Keratinocyte (primary cell): ENCODE results near the gene CCDC192. TPM values are rescaled to one million over a fixed set of nuclear protein-coding genes. Genes with fewer than 3 reads are reported as not detected.

Source experiments
- DNase-seq: peaks from one replicate; pipeline ENCODE4 v3.0.0-alpha.2; 2011; ENCODE audit warnings: low read depth, missing footprints, low spot score
- FAIRE-seq: peaks from 2 replicates; lab custom pipeline; 2011; peaks lifted over from hg19 to GRCh38; lab: Jason Lieb, UNC
- H2AFZ ChIP-seq: 2 replicates; pipeline ENCODE4 v1.6.0; 2012; ENCODE audit warnings: low read length, control low read depth, inconsistent platforms; ENCODE audit not compliant: control insufficient read depth
- H3K27ac ChIP-seq: 2 replicates; pipeline ENCODE4 v1.5.1; 2011; ENCODE audit warnings: low read length; ENCODE audit not compliant: control insufficient read depth, insufficient read depth
- H3K27me3 ChIP-seq: 3 replicates; pipeline ENCODE4 v1.6.0; 2011; ENCODE audit warnings: low read length; ENCODE audit not compliant: control insufficient read depth, insufficient read depth; ENCODE audit errors: extremely low read depth
- H3K36me3 ChIP-seq, 2 experiments: 2 replicates in 1 of 2; 3 replicates in 1 of 2; pipeline ENCODE4 v1.5.1; 2011; ENCODE audit warnings: low read length in 2 of 2, mild to moderate bottlenecking in 1 of 2; ENCODE audit not compliant: control insufficient read depth in 2 of 2, insufficient read depth in 2 of 2; ENCODE audit errors: extremely low read depth in 1 of 2
- H3K4me1 ChIP-seq: 3 replicates; pipeline ENCODE4 v1.5.1; 2011; ENCODE audit warnings: low read length; ENCODE audit not compliant: control insufficient read depth, insufficient read depth; ENCODE audit errors: extremely low read depth
- H3K4me2 ChIP-seq: 3 replicates; pipeline ENCODE4 v1.6.0; 2011; ENCODE audit warnings: low read depth, low read length; ENCODE audit not compliant: control insufficient read depth, insufficient read depth; ENCODE audit errors: extremely low read depth
- H3K4me3 ChIP-seq, 3 experiments: fragments of 200-600 bp in 1 of 3; sonication (generic) in 1 of 3; 2 replicates in 2 of 3; 3 replicates in 1 of 3; pipeline ENCODE4 v1.5.1; 2011 to 2016; ENCODE audit warnings: low read length in 3 of 3, mild to moderate bottlenecking in 3 of 3, control low read depth in 2 of 3, inconsistent platforms in 1 of 3, low read depth in 1 of 3, mixed read lengths in 1 of 3, mixed run types in 1 of 3, moderate library complexity in 1 of 3; ENCODE audit not compliant: control insufficient read depth in 2 of 3, insufficient read depth in 2 of 3; ENCODE audit errors: extremely low read depth in 1 of 3
- H3K79me2 ChIP-seq: 2 replicates; pipeline ENCODE4 v1.6.0; 2012; ENCODE audit warnings: low read length; ENCODE audit not compliant: control insufficient read depth, insufficient read depth
- H3K9ac ChIP-seq: 3 replicates; pipeline ENCODE4 v1.6.0; 2011; ENCODE audit warnings: low read length; ENCODE audit not compliant: control insufficient read depth, insufficient read depth; ENCODE audit errors: extremely low read depth
- H3K9me1 ChIP-seq: 3 replicates; pipeline ENCODE4 v1.6.0; 2011; ENCODE audit warnings: low read length; ENCODE audit not compliant: control insufficient read depth, insufficient read depth; ENCODE audit errors: extremely low read depth
- H3K9me3 ChIP-seq: 2 replicates; pipeline ENCODE4 v1.5.1; 2012; ENCODE audit warnings: low read depth, low read length; ENCODE audit not compliant: control insufficient read depth
- H4K20me1 ChIP-seq: 3 replicates; pipeline ENCODE4 v1.6.0; 2011; ENCODE audit warnings: low read length; ENCODE audit not compliant: control insufficient read depth, insufficient read depth; ENCODE audit errors: extremely low read depth
- CTCF ChIP-seq, 3 experiments: IDR thresholded peaks in 1 of 3; conservative IDR thresholded peaks in 1 of 3; optimal IDR thresholded peaks in 1 of 3; 2 replicates in 2 of 3; 3 replicates in 1 of 3; pipeline versions ENCODE3 to v1.5.1; 2011; ENCODE audit warnings: low read length in 3 of 3, mild to moderate bottlenecking in 3 of 3, moderate library complexity in 2 of 3, control low read depth in 1 of 3, inconsistent platforms in 1 of 3; ENCODE audit not compliant: insufficient read depth in 2 of 3; ENCODE audit errors: extremely low read depth in 1 of 3
- EZH2 ChIP-seq: IDR thresholded peaks from one replicate; pipeline ENCODE4 v1.6.1; 2012; ENCODE audit warnings: inconsistent platforms, mild to moderate bottlenecking, low read length, moderate library complexity
- dilution Hi-C: fragments of 300-500 bp; cut with MboI; formaldehyde crosslinking; loops from one replicate; pipeline ENCODE4 v1.7.0; 2020; ENCODE audit warnings: low sequenced_read_pairs; ENCODE audit not compliant: extremely low pct_ligation_motif_present
- polyA plus RNA-seq, 5 experiments: library from polyadenylated mRNA; depleted of rRNA in 3 of 5; stranded (reverse) in 3 of 5; stranded (forward) in 1 of 5; unstranded in 1 of 5; fragments of >200 nt; gene quantifications; 1 replicate in 1 of 5; 2 replicates in 3 of 5; 3 replicates in 1 of 5; pipeline versions ENCODE4 v1.2.1 to v1.2.3, GENCODE V29; 2011 to 2012; ENCODE audit warnings: missing spikeins in 2 of 5, low read depth in 1 of 5, low replicate concordance in 1 of 5

CCDC192 gene
- polyA plus RNA-seq, 1 donor (not counting 4 experiments of a cell fraction or from before 2014, with no cell fraction given): not detected

DNA sequence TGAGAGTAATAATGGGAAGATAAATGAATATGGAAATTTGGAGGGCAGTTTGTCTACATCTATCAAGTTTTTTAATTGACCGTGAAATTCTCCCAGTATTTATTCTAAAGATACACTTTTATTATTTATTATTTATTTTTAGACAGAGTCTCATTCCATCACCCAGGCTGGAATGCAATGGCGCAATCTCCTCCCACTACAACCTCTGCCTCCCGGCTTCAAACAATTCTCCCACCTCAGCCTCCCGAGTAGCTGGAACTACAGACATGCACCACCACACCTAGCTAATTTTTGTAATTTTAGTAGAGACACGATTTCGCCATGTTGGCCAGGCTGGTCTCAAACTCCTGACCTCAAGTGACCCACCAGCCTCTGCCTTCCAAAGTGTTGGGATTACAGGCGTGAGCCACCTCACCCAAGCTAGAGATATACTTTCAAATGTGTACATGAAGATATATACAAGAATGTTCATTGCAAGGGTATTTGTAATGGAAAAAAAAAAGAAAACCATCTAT, 282.7 kb downstream of the CCDC192 start:
- no peaks in the 10 kb centered on the region for H3K27me3 ChIP-seq
- H2AFZ ChIP-seq: no peak overlapping the region
- FAIRE-seq (no peak), DNase-seq (no peak)
- TF ChIP-seq EZH2: no peak
- TF ChIP-seq CTCF (optimal IDR thresholded peaks at IDR 0.05 in 1 of 3, IDR thresholded peaks at IDR 0.05 in 1 of 3, conservative IDR thresholded peaks at IDR 0.05 in 1 of 3; ENCODE audit: extremely low read depth in 1 of 3, insufficient read depth in 2 of 3, low read length in 3 of 3): no peak
- H3K27ac ChIP-seq: no peak overlapping the region
- no peaks in the 10 kb centered on the region for H3K36me3 ChIP-seq
- no peak overlapping the region for H3K9ac ChIP-seq
- H3K4me2 ChIP-seq: no peak overlapping the region
- H4K20me1 ChIP-seq: no peaks in the 10 kb centered on the region
- no peaks in the 10 kb centered on the region for H3K9me1 ChIP-seq
- no peaks in the 10 kb centered on the region for H3K9me3 ChIP-seq
- dilution Hi-C loops: no loop called here
- no peak overlapping the region for H3K4me3 ChIP-seq
- no peaks in the 10 kb centered on the region for H3K79me2 ChIP-seq
- H3K4me1 ChIP-seq: peaks cover 9% of the 10 kb centered on the region

- Histone ChIP-seq H3K9me3 (no peaks in the 10 kb centered on the region), H2AFZ (no peak overlapping the region), H3K36me3 (no peaks in the 10 kb centered on the region), H3K27me3 (no peaks in the 10 kb centered on the region), H3K9ac (no peak overlapping the region), H3K4me2 (no peak overlapping the region), H3K9me1 (no peaks in the 10 kb centered on the region), H3K79me2 (no peaks in the 10 kb centered on the region), H4K20me1 (no peaks in the 10 kb centered on the region), H3K27ac (no peak overlapping the region), H3K4me3 (no peak overlapping the region), H3K4me1 (peaks cover 9% of the 10 kb centered on the region)
- TF ChIP-seq CTCF (optimal IDR thresholded peaks at IDR 0.05 in 1 of 3, IDR thresholded peaks at IDR 0.05 in 1 of 3, conservative IDR thresholded peaks at IDR 0.05 in 1 of 3; ENCODE audit: extremely low read depth in 1 of 3, insufficient read depth in 2 of 3, low read length in 3 of 3): no peak
- TF ChIP-seq EZH2: no peak
- DNase-seq (no peak), FAIRE-seq (no peak)
- dilution Hi-C loops: no loop called here
Observed at GRCh38 chr5:127987354-127988145, 284.4 kb downstream of the CCDC192 start.
